Mucosa of descending colon (tissue), 3 donors: ENCODE measurements around the gene CDKAL1. TPM values are rescaled to one million over a fixed set of nuclear protein-coding genes. Genes with fewer than 3 reads are reported as not detected.
"Not testable (repeated sequence)": the region's sequence is repeated elsewhere in the genome, so short reads cannot be mapped to it uniquely, and the experiment has no call there.

Source experiments
- ATAC-seq: fragments of 200-7000 bp; cut with Tn5 transposase; one replicate; pipeline ENCODE4 v1.9.1; 2020; ENCODE audit warnings: mild to moderate bottlenecking, moderate library complexity
- DNase-seq, 3 donors: peaks; one replicate each; pipeline ENCODE4 v3.0.0-alpha.2; 2020
- H3K36me3 ChIP-seq: fragments of 200-600 bp; one replicate; pipeline ENCODE4 v1.8.0; 2021; ENCODE audit warnings: low read depth, mild to moderate bottlenecking
- H3K4me1 ChIP-seq: fragments of 200-600 bp; one replicate; pipeline ENCODE4 v1.8.0; 2021; ENCODE audit warnings: low read depth, mild to moderate bottlenecking
- H3K4me3 ChIP-seq: fragments of 200-600 bp; one replicate; pipeline ENCODE4 v1.8.0; 2021; ENCODE audit warnings: mild to moderate bottlenecking
- H3K9me3 ChIP-seq: fragments of 200-600 bp; one replicate; pipeline ENCODE4 v1.8.0; 2021; ENCODE audit warnings: mild to moderate bottlenecking
- intact Hi-C, 2 donors: fragments of 100-400 bp; cut with DNase I in 1 of 2; cut with micrococcal nuclease in 1 of 2; formaldehyde crosslinking; loops; one replicate each; pipeline versions ENCODE4 v1.11.0 to v1.11.1; 2022; cut with DNase I, micrococcal nuclease
- total RNA-seq, 3 donors: library from RNA; stranded (reverse); fragmentation: NEBNext Ultra II Directional in 2 of 3; extraction: Animal tissue kit (Norgen Biotek cat#: 25700) in 2 of 3; gene quantifications; one replicate each; pipeline versions ENCODE4 v1.2.1 to v1.2.4, GENCODE V29; 2021 to 2023
- TF ChIP-seq, protein P1 (sequence below): fragments of 200-600 bp; IDR thresholded peaks from one replicate; pipeline ENCODE4 v1.8.0; 2022; ENCODE audit warnings: antibody characterized with exemption, mild to moderate bottlenecking
- donor health status: DM: no; HTN: no; CAD: no; lungs with moderate emphysema.
- donor health status: DM: no; HTN: no; CAD: no.
- donor health status: DM: no; HTN: yes; CAD: no.

CDKAL1 gene
- total RNA-seq, 3 donors from 2014 or later: 13.4 to 15.5 (median 15.3) TPM

GRCh38 chr6:20722455-20722854 lies 188.2 kb downstream of the CDKAL1 start:
- Histone ChIP-seq H3K36me3 (no peaks in the 10 kb centered on the region), H3K9me3 (no peaks in the 10 kb centered on the region), H3K4me1 (no peaks in the 10 kb centered on the region), H3K4me3 (no peak overlapping the region)
- no peak for ATAC-seq
- intact Hi-C loops: no loop called here
- DNase-seq: no peak
- TF ChIP-seq, protein P1, sequence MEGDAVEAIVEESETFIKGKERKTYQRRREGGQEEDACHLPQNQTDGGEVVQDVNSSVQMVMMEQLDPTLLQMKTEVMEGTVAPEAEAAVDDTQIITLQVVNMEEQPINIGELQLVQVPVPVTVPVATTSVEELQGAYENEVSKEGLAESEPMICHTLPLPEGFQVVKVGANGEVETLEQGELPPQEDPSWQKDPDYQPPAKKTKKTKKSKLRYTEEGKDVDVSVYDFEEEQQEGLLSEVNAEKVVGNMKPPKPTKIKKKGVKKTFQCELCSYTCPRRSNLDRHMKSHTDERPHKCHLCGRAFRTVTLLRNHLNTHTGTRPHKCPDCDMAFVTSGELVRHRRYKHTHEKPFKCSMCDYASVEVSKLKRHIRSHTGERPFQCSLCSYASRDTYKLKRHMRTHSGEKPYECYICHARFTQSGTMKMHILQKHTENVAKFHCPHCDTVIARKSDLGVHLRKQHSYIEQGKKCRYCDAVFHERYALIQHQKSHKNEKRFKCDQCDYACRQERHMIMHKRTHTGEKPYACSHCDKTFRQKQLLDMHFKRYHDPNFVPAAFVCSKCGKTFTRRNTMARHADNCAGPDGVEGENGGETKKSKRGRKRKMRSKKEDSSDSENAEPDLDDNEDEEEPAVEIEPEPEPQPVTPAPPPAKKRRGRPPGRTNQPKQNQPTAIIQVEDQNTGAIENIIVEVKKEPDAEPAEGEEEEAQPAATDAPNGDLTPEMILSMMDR: no peak

DNA sequence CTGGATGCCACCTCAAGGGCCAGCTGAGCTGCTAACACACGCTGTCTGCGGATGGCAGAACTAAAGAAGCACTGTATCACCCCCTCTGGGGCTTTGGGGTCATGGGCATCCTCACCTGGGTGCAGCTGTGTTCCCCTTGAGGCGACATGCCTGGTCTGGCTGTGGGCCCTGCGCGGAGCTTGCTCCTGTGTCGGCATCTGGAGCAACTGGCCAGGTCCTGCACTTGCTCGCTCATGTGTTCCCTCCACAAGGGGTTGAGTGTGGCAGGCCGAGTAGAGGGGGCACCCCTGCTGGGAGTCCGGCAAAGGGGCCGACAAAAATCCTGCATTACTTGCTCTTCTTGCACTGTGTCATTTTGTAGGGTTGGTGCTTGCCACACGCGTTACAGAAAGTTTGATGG lies 189.0 kb downstream of the CDKAL1 start:
- TF ChIP-seq, protein P1: no peak
- Histone ChIP-seq H3K4me3 (no peak overlapping the region), H3K9me3 (no peaks in the 10 kb centered on the region), H3K4me1 (no peaks in the 10 kb centered on the region), H3K36me3 (no peaks in the 10 kb centered on the region)
- DNase-seq (no peak), ATAC-seq (no peak)
- intact Hi-C loops: no loop called here

DNA sequence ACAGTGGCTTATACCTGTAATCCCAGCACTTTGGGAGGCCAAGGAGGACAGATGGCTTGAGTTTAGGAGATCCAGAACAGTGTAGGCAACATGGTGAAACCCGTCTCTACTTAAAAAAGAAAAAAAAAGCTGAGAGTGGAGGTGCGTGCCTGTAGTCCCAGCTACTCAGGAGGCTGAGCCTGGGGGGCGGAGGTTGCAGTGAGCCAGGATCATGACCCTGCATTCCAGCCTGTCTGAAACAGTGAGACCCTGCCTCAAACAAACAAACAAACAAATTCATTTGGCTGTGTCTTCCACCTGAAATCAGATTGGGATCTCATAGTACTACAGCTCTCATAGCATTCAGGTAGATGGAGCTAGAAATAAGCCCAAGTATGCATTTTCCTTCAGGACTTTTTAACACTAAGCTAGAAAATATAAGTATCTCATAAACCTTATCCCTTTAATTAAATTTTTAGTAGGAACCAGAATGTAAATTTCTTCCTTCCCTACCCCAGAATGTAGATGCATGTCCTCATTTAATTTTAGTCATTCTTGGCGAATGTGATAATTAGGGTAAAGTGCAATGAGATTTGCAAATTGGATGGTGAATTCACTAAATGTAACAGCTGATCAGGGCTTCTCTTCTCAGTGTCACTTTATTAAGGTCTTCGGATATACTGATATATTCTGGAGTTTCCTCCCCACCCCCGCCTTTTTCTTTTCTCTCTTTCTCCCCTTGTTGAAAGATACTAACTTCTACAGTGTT lies 190.4 kb downstream of the CDKAL1 start:
- DNase-seq (no peak), ATAC-seq (no peak)
- TF ChIP-seq, protein P1: no peak
- Histone ChIP-seq H3K4me3 (no peak overlapping the region), H3K4me1 (no peaks in the 10 kb centered on the region), H3K9me3 (no peaks in the 10 kb centered on the region), H3K36me3 (no peaks in the 10 kb centered on the region)
- intact Hi-C loops: no loop called here

DNA sequence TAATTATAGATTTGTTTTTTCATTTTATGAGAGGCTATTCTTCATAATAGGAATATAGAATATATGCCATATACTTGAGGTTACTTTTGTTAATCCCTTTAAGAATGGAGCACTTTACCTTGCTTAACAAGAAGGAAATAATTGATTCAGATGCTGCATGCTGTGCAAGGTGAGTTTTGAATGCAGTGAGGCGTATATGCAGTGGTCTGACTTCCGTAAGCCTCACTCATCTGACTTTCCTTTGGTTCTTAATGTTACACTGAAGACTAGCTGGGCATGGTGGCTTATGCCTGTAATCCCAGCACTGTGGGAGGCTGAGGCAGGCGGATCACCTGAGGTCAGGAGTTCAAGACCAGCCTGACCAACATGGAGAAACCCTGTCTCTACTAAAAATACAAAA lies 191.0 kb downstream of the CDKAL1 start:
- H3K4me3 ChIP-seq, ATAC-seq, H3K9me3 ChIP-seq, intact Hi-C loops, H3K4me1 ChIP-seq, H3K36me3 ChIP-seq, DNase-seq: not testable (repeated sequence)

DNA sequence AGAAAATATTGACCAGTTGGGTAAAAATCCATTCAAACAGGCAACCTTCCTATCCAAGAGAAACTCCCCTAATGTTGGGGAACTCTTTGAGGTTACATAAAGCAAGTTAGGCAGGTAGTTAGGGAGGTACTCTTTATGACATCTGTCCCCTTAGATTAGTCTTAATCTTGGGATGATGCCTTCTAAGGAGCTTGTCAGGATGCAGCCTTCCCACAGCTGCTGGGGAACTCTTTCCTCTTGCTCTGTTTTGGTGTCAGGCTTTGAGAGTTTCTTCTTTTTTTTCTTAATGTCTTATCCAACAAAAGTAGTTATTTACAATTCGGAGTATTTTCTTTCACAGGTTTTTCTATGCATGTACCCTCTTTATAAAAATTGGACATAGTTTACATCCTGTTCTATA lies 194.8 kb downstream of the CDKAL1 start:
- ATAC-seq (no peak), DNase-seq (no peak)
- no peaks in the 10 kb centered on the region for H3K36me3 ChIP-seq
- H3K4me1 ChIP-seq: no peaks in the 10 kb centered on the region
- TF ChIP-seq, protein P1: no peak
- H3K9me3 ChIP-seq: no peaks in the 10 kb centered on the region
- H3K4me3 ChIP-seq: no peak overlapping the region
- intact Hi-C loops: no loop called here

DNA sequence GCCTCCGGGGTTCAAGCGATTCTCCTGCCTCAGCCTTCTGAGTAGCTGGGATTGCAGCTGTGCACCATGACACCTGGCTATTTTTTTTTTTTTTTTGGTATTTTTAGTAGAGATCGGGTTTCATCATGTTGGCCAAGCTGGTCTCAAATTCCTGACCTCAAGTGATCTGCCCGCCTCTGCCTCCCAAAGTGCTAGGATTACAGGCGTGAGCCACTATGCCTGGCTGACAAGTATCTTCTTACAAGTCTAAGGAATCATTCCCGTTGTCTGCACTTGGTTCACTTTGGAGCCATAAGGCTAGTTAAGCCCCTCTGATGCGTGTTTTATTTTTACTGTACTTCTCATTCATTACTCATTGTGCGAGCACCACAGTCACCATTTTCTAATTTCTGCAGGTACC lies 198.1 kb downstream of the CDKAL1 start:
- DNase-seq, intact Hi-C loops, H3K9me3 ChIP-seq, ATAC-seq, H3K36me3 ChIP-seq, H3K4me1 ChIP-seq, H3K4me3 ChIP-seq: not testable (repeated sequence)

- intact Hi-C loops: no loop called here
- ATAC-seq (no peak), DNase-seq (no peak)
- Histone ChIP-seq H3K36me3 (no peaks in the 10 kb centered on the region), H3K9me3 (no peaks in the 10 kb centered on the region), H3K4me3 (no peak overlapping the region), H3K4me1 (no peaks in the 10 kb centered on the region)
- TF ChIP-seq, protein P1: no peak
These were observed 198.6 kb downstream of the CDKAL1 start for GRCh38 chr6:20732896-20733295.
